HG02870 (cell line): ENCODE measurements around the gene PANK4.
A peak's percentile ranks its signal among the peaks of the same experiment; 100 is the strongest.

ENCODE experiments used
- ATAC-seq: cut with Tn5 transposase; IDR thresholded peaks from one replicate; pipeline ENCODE4 v1.9.1; 2021; ENCODE audit warnings: mild to moderate bottlenecking, moderate library complexity; ENCODE audit not compliant: unreplicated experiment

The PANK4 gene

GRCh38 chr1:2546515-2547209 lies 20.3 kb upstream of the PANK4 start:
- ATAC-seq: peak; percentile 32

GRCh38 chr1:2545754-2546514 lies 19.5 kb upstream of the PANK4 start:
- peak; percentile 27 for ATAC-seq

GRCh38 chr1:2544875-2545640 lies 18.7 kb upstream of the PANK4 start:
- ATAC-seq: no peak

GRCh38 chr1:2544093-2544874 lies 17.9 kb upstream of the PANK4 start:
- ATAC-seq: no peak

GRCh38 chr1:2543543-2544092 lies 17.2 kb upstream of the PANK4 start:
- no peak for ATAC-seq

- no peak for ATAC-seq
Measured at GRCh38 chr1:2542246-2542915, 16.0 kb upstream of the PANK4 start.

- no peak for ATAC-seq
Measured at GRCh38 chr1:2541619-2542245, 15.3 kb upstream of the PANK4 start.

- no peak for ATAC-seq
Measured at GRCh38 chr1:2540816-2541492, 14.6 kb upstream of the PANK4 start.

- no peak for ATAC-seq
Measured at GRCh38 chr1:2539312-2539907, 13.0 kb upstream of the PANK4 start.

GRCh38 chr1:2538872-2539271 lies 12.5 kb upstream of the PANK4 start:
- ATAC-seq: no peak

- no peak for ATAC-seq
Measured at GRCh38 chr1:2538376-2538775, 12.0 kb upstream of the PANK4 start.

GRCh38 chr1:2537784-2538115 lies 11.4 kb upstream of the PANK4 start:
- ATAC-seq: no peak

GRCh38 chr1:2535981-2536380 lies 9.6 kb upstream of the PANK4 start:
- ATAC-seq: no peak

- ATAC-seq: no peak
Measured at GRCh38 chr1:2535455-2535854, 9.1 kb upstream of the PANK4 start.

GRCh38 chr1:2534687-2535441 lies 8.5 kb upstream of the PANK4 start:
- ATAC-seq: no peak

GRCh38 chr1:2534315-2534686 lies 7.9 kb upstream of the PANK4 start:
- no peak for ATAC-seq

- ATAC-seq: no peak
Measured at GRCh38 chr1:2533365-2533764, 7.0 kb upstream of the PANK4 start.

- no peak for ATAC-seq
Measured at GRCh38 chr1:2532485-2533160, 6.2 kb upstream of the PANK4 start.
